ENCODE data around the gene SPINT4. TPM values are rescaled to one million over a fixed set of nuclear protein-coding genes. Genes with fewer than 3 reads are reported as not detected.

SPINT4 gene
- polyA plus RNA-seq, 1 donor (not counting 4 experiments of a cell fraction or from before 2014, with no cell fraction given): not detected

- Histone ChIP-seq H3K27me3 (ENCODE audit: control insufficient read depth, extremely low read depth, insufficient read depth, low read length) (peaks cover 4% of the 10 kb centered on the region), H3K9ac (ENCODE audit: control insufficient read depth, extremely low read depth, insufficient read depth, low read length) (no peak overlapping the region), H3K36me3 (ENCODE audit: control insufficient read depth in 2 of 2, extremely low read depth in 1 of 2, insufficient read depth in 2 of 2, low read length in 2 of 2) (no peaks in the 10 kb centered on the region), H4K20me1 (ENCODE audit: control insufficient read depth, extremely low read depth, insufficient read depth, low read length) (no peaks in the 10 kb centered on the region), H3K9me1 (ENCODE audit: control insufficient read depth, extremely low read depth, insufficient read depth, low read length) (no peaks in the 10 kb centered on the region), H3K79me2 (ENCODE audit: control insufficient read depth, insufficient read depth, low read length) (no peaks in the 10 kb centered on the region), H3K4me2 (ENCODE audit: control insufficient read depth, extremely low read depth, insufficient read depth, low read depth, low read length) (no peak overlapping the region), H2AFZ (ENCODE audit: control insufficient read depth, low read length) (no peak overlapping the region), H3K4me1 (ENCODE audit: control insufficient read depth, extremely low read depth, insufficient read depth, low read length) (no peaks in the 10 kb centered on the region), H3K9me3 (ENCODE audit: control insufficient read depth, low read depth, low read length) (no peaks in the 10 kb centered on the region), H3K4me3 (ENCODE audit: control insufficient read depth in 2 of 3, extremely low read depth in 1 of 3, insufficient read depth in 2 of 3, low read depth in 1 of 3, low read length in 3 of 3) (no peak overlapping the region), H3K27ac (ENCODE audit: control insufficient read depth, insufficient read depth, low read length) (no peak overlapping the region)
- TF ChIP-seq CTCF (optimal IDR thresholded peaks at IDR 0.05 in 1 of 3, IDR thresholded peaks at IDR 0.05 in 1 of 3, conservative IDR thresholded peaks at IDR 0.05 in 1 of 3; ENCODE audit: extremely low read depth in 1 of 3, insufficient read depth in 2 of 3, low read length in 3 of 3) (no peak), EZH2 (IDR thresholded peaks at IDR 0.05; ENCODE audit: low read length) (no peak)
- DNase-seq (ENCODE audit: low read depth, low spot score) (no peak), FAIRE-seq (no peak)
- dilution Hi-C loops (cut with MboI; ENCODE audit: extremely low pct_ligation_motif_present, low sequenced_read_pairs): no loop called here
Measured at GRCh38 chr20:45725134-45725533, 3.0 kb downstream of the SPINT4 start.

GRCh38 chr20:45727044-45727443 is 4.9 kb downstream of the SPINT4 start:
- no peak overlapping the region for H3K9ac ChIP-seq (ENCODE audit: control insufficient read depth, extremely low read depth, insufficient read depth, low read length)
- peaks cover 4% of the 10 kb centered on the region for H3K27me3 ChIP-seq (ENCODE audit: control insufficient read depth, extremely low read depth, insufficient read depth, low read length)
- no peak overlapping the region for H3K27ac ChIP-seq (ENCODE audit: control insufficient read depth, insufficient read depth, low read length)
- TF ChIP-seq CTCF (optimal IDR thresholded peaks at IDR 0.05 in 1 of 3, IDR thresholded peaks at IDR 0.05 in 1 of 3, conservative IDR thresholded peaks at IDR 0.05 in 1 of 3; ENCODE audit: extremely low read depth in 1 of 3, insufficient read depth in 2 of 3, low read length in 3 of 3) (no peak), EZH2 (IDR thresholded peaks at IDR 0.05; ENCODE audit: low read length) (no peak)
- no peaks in the 10 kb centered on the region for H3K36me3 ChIP-seq (ENCODE audit: control insufficient read depth in 2 of 2, extremely low read depth in 1 of 2, insufficient read depth in 2 of 2, low read length in 2 of 2)
- no peaks in the 10 kb centered on the region for H3K9me1 ChIP-seq (ENCODE audit: control insufficient read depth, extremely low read depth, insufficient read depth, low read length)
- H3K4me2 ChIP-seq (ENCODE audit: control insufficient read depth, extremely low read depth, insufficient read depth, low read depth, low read length): no peak overlapping the region
- dilution Hi-C loops (cut with MboI; ENCODE audit: extremely low pct_ligation_motif_present, low sequenced_read_pairs): no loop called here
- H2AFZ ChIP-seq (ENCODE audit: control insufficient read depth, low read length): no peak overlapping the region
- no peak for FAIRE-seq
- no peak overlapping the region for H3K4me3 ChIP-seq (ENCODE audit: control insufficient read depth in 2 of 3, extremely low read depth in 1 of 3, insufficient read depth in 2 of 3, low read depth in 1 of 3, low read length in 3 of 3)
- no peaks in the 10 kb centered on the region for H4K20me1 ChIP-seq (ENCODE audit: control insufficient read depth, extremely low read depth, insufficient read depth, low read length)
- no peaks in the 10 kb centered on the region for H3K79me2 ChIP-seq (ENCODE audit: control insufficient read depth, insufficient read depth, low read length)
- no peak for DNase-seq (ENCODE audit: low read depth, low spot score)
- no peaks in the 10 kb centered on the region for H3K9me3 ChIP-seq (ENCODE audit: control insufficient read depth, low read depth, low read length)
- no peaks in the 10 kb centered on the region for H3K4me1 ChIP-seq (ENCODE audit: control insufficient read depth, extremely low read depth, insufficient read depth, low read length)

All from keratinocyte (primary cell).